Breast epithelium (tissue), 3 donors: ENCODE measurements around the gene TMEM267.

Experiments
- POLR2AphosphoS5 ChIP-seq, 3 donors: sonication (generic); formaldehyde crosslinking; IDR thresholded peaks; one replicate each; pipeline ENCODE4 v1.6.1; 2017; ENCODE audit warnings: antibody characterized with exemption in 3 of 3
- TF ChIP-seq, protein P1 (sequence below), 3 donors: fragments of 450-650 bp; IDR thresholded peaks; one replicate each; pipeline ENCODE4 v1.5.1; 2016 to 2017; ENCODE audit warnings: antibody characterized with exemption in 3 of 3, mild to moderate bottlenecking in 3 of 3, moderate library complexity in 3 of 3

DNA sequence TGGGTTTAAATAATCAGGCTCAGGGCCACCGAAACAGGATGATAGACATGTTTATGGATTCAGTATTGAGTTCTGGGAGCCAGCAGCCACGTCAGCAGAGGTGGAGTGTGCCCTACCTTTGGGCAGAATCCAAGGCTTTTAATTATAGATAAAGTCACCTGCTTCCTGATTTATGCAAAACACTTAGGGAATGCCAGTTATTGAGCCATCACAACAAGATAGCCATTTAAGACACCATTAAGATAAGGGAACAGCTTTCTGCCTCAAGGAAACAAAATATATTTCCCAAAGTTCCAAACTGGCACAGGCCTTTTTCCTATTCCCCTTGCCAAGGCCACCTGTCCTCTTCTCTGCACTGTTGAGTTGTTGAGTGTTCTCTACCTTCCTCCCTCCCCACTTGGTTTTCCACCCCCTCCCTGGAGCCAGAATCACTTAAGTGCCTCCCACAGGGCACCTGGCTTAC is 73.8 kb downstream of the TMEM267 start:
- TF ChIP-seq, protein P1, sequence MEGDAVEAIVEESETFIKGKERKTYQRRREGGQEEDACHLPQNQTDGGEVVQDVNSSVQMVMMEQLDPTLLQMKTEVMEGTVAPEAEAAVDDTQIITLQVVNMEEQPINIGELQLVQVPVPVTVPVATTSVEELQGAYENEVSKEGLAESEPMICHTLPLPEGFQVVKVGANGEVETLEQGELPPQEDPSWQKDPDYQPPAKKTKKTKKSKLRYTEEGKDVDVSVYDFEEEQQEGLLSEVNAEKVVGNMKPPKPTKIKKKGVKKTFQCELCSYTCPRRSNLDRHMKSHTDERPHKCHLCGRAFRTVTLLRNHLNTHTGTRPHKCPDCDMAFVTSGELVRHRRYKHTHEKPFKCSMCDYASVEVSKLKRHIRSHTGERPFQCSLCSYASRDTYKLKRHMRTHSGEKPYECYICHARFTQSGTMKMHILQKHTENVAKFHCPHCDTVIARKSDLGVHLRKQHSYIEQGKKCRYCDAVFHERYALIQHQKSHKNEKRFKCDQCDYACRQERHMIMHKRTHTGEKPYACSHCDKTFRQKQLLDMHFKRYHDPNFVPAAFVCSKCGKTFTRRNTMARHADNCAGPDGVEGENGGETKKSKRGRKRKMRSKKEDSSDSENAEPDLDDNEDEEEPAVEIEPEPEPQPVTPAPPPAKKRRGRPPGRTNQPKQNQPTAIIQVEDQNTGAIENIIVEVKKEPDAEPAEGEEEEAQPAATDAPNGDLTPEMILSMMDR (IDR thresholded peaks at IDR 0.05), result no peak
- TF ChIP-seq POLR2AphosphoS5 (IDR thresholded peaks at IDR 0.05), result no peak
